ENCODE measurements around the gene IQSEC1. TPM values are rescaled to one million over a fixed set of nuclear protein-coding genes. Genes with fewer than 3 reads are reported as not detected.

Gene IQSEC1
- total RNA-seq, 1 donor: 22.1 TPM

DNA sequence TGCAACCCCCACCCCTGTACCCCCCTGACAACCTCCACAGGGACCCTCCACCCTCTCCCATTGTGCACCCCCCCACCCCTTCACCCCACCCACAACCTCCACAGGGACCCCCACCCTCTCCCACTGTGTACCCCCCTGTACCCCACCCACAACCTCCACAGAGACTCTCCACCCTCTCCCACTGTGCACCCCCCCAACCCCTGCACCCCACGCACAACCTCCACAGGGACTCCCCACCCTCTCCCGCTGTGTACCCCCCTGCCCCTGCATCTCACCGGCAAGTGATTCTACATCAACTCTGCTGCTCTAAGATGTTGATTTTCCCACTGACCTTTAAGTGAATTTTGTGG lies 180.4 kb downstream of the IQSEC1 start:
- Histone ChIP-seq H2AFZ (ENCODE audit: low read length) (no peak overlapping the region), H3K4me3 (ENCODE audit: insufficient read depth, low read length) (no peak overlapping the region), H3K9me3 (ENCODE audit: low read depth, low read length) (no peaks in the 10 kb centered on the region), H3K27me3 (ENCODE audit: insufficient read depth, low read length) (peaks cover 38% of the 10 kb centered on the region), H3K36me3 (ENCODE audit: insufficient read depth, low read length) (peaks cover 4% of the 10 kb centered on the region), H4K20me1 (ENCODE audit: insufficient read depth, low read length) (no peaks in the 10 kb centered on the region), H3K4me1 (ENCODE audit: insufficient read depth, low read length) (peaks cover 5% of the 10 kb centered on the region), H3K27ac (ENCODE audit: low read depth, low read length) (no peak overlapping the region), H3K79me2 (ENCODE audit: insufficient read depth, low read length) (no peaks in the 10 kb centered on the region), H3K4me2 (ENCODE audit: insufficient read depth, low read length) (no peak overlapping the region)
- DNase-seq (ENCODE audit: insufficient read length, low spot score, missing footprints): peak; percentile 62
- TF ChIP-seq, protein P1, sequence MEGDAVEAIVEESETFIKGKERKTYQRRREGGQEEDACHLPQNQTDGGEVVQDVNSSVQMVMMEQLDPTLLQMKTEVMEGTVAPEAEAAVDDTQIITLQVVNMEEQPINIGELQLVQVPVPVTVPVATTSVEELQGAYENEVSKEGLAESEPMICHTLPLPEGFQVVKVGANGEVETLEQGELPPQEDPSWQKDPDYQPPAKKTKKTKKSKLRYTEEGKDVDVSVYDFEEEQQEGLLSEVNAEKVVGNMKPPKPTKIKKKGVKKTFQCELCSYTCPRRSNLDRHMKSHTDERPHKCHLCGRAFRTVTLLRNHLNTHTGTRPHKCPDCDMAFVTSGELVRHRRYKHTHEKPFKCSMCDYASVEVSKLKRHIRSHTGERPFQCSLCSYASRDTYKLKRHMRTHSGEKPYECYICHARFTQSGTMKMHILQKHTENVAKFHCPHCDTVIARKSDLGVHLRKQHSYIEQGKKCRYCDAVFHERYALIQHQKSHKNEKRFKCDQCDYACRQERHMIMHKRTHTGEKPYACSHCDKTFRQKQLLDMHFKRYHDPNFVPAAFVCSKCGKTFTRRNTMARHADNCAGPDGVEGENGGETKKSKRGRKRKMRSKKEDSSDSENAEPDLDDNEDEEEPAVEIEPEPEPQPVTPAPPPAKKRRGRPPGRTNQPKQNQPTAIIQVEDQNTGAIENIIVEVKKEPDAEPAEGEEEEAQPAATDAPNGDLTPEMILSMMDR (IDR thresholded peaks at IDR 0.05; ENCODE audit: extremely low read depth, low read depth, low read length): no peak

DNA sequence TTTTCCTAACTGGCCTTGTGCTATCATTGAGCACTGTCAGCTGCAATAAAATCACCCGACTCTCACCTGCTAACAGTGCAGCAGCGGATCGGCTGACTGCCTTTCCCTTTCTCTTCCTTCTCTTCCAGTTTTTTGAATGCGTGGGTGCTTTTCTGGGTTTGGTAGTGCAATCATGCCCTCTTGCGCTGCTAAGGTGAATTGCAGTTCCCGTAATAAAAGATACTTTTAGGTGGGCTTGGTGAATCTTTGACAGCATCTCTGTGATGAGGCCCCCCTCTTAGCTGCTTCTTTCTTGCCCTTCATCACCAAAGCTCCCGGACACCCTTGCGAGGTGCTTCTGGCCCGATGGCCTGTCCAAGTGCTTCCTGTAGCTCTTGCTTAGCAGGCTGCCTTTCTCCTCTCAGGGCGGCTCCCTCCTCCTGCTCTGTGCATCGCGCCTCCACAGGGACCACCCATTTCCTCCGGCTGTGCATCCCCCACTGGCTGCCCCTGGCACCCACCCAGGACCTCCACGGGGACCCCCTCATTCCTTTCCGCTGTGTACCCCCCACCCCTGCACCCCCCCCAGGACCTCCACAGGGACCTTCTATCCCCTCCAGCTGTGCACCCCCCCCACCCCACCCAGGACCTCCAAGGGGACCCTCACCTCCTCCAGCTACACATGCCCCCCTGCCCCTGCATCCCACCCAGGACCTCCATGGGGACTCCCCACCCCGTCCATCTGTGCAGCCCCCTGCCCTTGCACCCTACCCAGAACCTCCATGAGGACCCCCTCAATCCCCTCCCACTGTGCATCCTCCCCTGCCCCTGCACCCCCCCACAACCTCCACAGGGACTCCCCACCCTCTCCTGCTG lies 181.0 kb downstream of the IQSEC1 start:
- H3K27ac ChIP-seq (ENCODE audit: low read depth, low read length): no peak overlapping the region
- no peaks in the 10 kb centered on the region for H3K9me3 ChIP-seq (ENCODE audit: low read depth, low read length)
- H2AFZ ChIP-seq (ENCODE audit: low read length): peak overlapping the region; percentile 85
- no peaks in the 10 kb centered on the region for H4K20me1 ChIP-seq (ENCODE audit: insufficient read depth, low read length)
- no peaks in the 10 kb centered on the region for H3K79me2 ChIP-seq (ENCODE audit: insufficient read depth, low read length)
- TF ChIP-seq, protein P1 (IDR thresholded peaks at IDR 0.05; ENCODE audit: extremely low read depth, low read depth, low read length): peak; percentile 95
- H3K4me3 ChIP-seq (ENCODE audit: insufficient read depth, low read length): peak overlapping the region; percentile 65
- DNase-seq (ENCODE audit: insufficient read length, low spot score, missing footprints): peak; percentile 97
- H3K4me1 ChIP-seq (ENCODE audit: insufficient read depth, low read length): peaks cover 5% of the 10 kb centered on the region
- H3K4me2 ChIP-seq (ENCODE audit: insufficient read depth, low read length): peak overlapping the region; percentile 93
- peaks cover 3% of the 10 kb centered on the region for H3K36me3 ChIP-seq (ENCODE audit: insufficient read depth, low read length)
- peaks cover 44% of the 10 kb centered on the region for H3K27me3 ChIP-seq (ENCODE audit: insufficient read depth, low read length)

DNA sequence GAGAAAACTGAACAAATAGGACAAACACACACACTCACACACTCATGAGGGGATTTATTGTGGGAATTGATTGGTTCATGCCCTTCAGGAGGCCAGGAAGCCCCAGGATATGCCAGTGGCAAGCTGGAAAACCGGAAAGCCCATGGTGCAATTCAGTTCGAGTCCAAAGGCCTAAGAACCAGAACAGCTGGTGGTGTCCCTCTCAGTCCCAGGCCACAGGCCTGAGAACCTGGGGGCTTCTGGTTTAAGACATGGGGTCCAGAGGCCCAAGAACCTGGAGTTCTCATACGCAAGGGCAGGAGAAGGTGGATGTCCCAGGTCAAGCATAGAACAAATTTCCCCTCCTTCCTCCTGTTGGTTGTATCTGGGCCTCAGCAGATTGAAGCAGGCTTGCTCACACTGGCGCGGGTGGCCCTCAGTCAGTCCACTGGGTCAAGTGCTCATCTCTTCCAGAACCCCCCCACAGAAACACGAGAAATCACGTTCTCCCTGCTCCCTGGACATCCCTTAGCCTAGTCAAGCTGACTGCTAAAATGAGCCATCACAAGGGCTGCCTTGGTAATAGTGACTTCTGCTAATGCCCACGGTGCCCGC lies 181.7 kb downstream of the IQSEC1 start:
- Histone ChIP-seq H3K4me3 (ENCODE audit: insufficient read depth, low read length) (peak overlapping the region; percentile 65), H3K36me3 (ENCODE audit: insufficient read depth, low read length) (no peaks in the 10 kb centered on the region), H3K27me3 (ENCODE audit: insufficient read depth, low read length) (peaks cover 51% of the 10 kb centered on the region), H4K20me1 (ENCODE audit: insufficient read depth, low read length) (no peaks in the 10 kb centered on the region), H3K4me2 (ENCODE audit: insufficient read depth, low read length) (peak overlapping the region; percentile 93), H2AFZ (ENCODE audit: low read length) (peak overlapping the region; percentile 85), H3K4me1 (ENCODE audit: insufficient read depth, low read length) (peaks cover 5% of the 10 kb centered on the region), H3K27ac (ENCODE audit: low read depth, low read length) (no peak overlapping the region), H3K9me3 (ENCODE audit: low read depth, low read length) (no peaks in the 10 kb centered on the region), H3K79me2 (ENCODE audit: insufficient read depth, low read length) (no peaks in the 10 kb centered on the region)
- TF ChIP-seq, protein P1 (IDR thresholded peaks at IDR 0.05; ENCODE audit: extremely low read depth, low read depth, low read length): no peak
- DNase-seq (ENCODE audit: insufficient read length, low spot score, missing footprints): peak; percentile 62
